GM12878 (cell line): ENCODE measurements around the gene PMM1. TPM values are rescaled to one million over a fixed set of nuclear protein-coding genes. Genes with fewer than 3 reads are reported as not detected.
A peak's percentile ranks its signal among the peaks of the same experiment; 100 is the strongest.

Experiments used
- ATF7 ChIP-seq: fragments of 450-650 bp; IDR thresholded peaks from 2 replicates; pipeline ENCODE4 v1.6.1; 2016; ENCODE audit warnings: low read depth, mild to moderate bottlenecking
- EED ChIP-seq: sonication (generic); IDR thresholded peaks from 2 replicates; pipeline ENCODE4 v1.6.1; 2016; ENCODE audit warnings: antibody characterized with exemption, low read depth
- MYC ChIP-seq: IDR thresholded peaks from 2 replicates; pipeline ENCODE4 v1.6.1; 2011; ENCODE audit warnings: mild to moderate bottlenecking, low read length, moderate library complexity, inconsistent platforms; ENCODE audit not compliant: insufficient read depth, insufficient replicate concordance, insufficient read length, severe bottlenecking
- NFYB ChIP-seq: IDR thresholded peaks from 2 replicates; pipeline ENCODE4 v1.6.1; 2011; ENCODE audit warnings: low read depth, mild to moderate bottlenecking, low read length, improper control_type of control experiment, moderate library complexity; ENCODE audit not compliant: insufficient read depth
- PML ChIP-seq: IDR thresholded peaks from 2 replicates; pipeline ENCODE4 v1.6.1; 2012; ENCODE audit warnings: low read length, inconsistent platforms
- YY1 ChIP-seq: IDR thresholded peaks from 2 replicates; pipeline ENCODE4 v1.6.1; 2011; ENCODE audit warnings: low read depth, mild to moderate bottlenecking, low read length
- ZNF207 ChIP-seq: fragments of 450-650 bp; IDR thresholded peaks from 2 replicates; pipeline ENCODE4 v1.6.1; 2014; ENCODE audit warnings: antibody characterized with exemption, mild to moderate bottlenecking, borderline replicate concordance
- polyA plus RNA-seq, 11 experiments: library from polyadenylated mRNA; depleted of rRNA in 4 of 11; unstranded in 6 of 11; stranded (reverse) in 5 of 11; fragments of >200 nt; fragmentation: Nextera tagmentation in 4 of 11; fragmentation: Illumina TruSeq in 1 of 11; extraction: Ambion mirVana in 4 of 11; extraction: Trizol in 1 of 11; gene quantifications; 1 replicate in 1 of 11; 2 replicates in 10 of 11; pipeline versions ENCODE4 v1.2.1 to v1.2.3, GENCODE V29; 2011 to 2016; ENCODE audit warnings: inconsistent platforms in 2 of 11, missing spikeins in 2 of 11, low read depth in 1 of 11
- total RNA-seq, 4 experiments: library from RNA; depleted of rRNA in 3 of 4; stranded (reverse); fragments of >200 nt in 3 of 4; fragmentation: Illumina TruSeq in 1 of 4; extraction: Trizol in 1 of 4; gene quantifications; 2 replicates each; pipeline versions ENCODE4 v1.2.1 to v1.2.3, GENCODE V29; 2013 to 2021
- TF ChIP-seq, protein P1 (sequence below): fragments of 450-650 bp; IDR thresholded peaks from 2 replicates; pipeline ENCODE4 v1.6.1; 2017; ENCODE audit warnings: low read depth, mild to moderate bottlenecking, moderate library complexity
- TF ChIP-seq, protein P2 (sequence below): fragments of 450-650 bp; IDR thresholded peaks from 2 replicates; pipeline ENCODE4 v1.6.1; 2017; ENCODE audit warnings: mild to moderate bottlenecking, moderate library complexity

PMM1 gene
- total and polyA plus RNA-seq, 10 of the 15 experiments (the other 5 are each of a cell fraction or from before 2014, with no cell fraction given), result 8.2 to 32.2 (median 16.9) TPM

- TF ChIP-seq, protein P1, sequence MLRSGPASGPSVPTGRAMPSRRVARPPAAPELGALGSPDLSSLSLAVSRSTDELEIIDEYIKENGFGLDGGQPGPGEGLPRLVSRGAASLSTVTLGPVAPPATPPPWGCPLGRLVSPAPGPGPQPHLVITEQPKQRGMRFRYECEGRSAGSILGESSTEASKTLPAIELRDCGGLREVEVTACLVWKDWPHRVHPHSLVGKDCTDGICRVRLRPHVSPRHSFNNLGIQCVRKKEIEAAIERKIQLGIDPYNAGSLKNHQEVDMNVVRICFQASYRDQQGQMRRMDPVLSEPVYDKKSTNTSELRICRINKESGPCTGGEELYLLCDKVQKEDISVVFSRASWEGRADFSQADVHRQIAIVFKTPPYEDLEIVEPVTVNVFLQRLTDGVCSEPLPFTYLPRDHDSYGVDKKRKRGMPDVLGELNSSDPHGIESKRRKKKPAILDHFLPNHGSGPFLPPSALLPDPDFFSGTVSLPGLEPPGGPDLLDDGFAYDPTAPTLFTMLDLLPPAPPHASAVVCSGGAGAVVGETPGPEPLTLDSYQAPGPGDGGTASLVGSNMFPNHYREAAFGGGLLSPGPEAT, result peak; percentile 83
- TF ChIP-seq ZNF207 (peak; percentile 85; the same call in 1 of the 2 replicates), ATF7 (peak; percentile 87), NFYB (peak; percentile 67), MYC (no peak), PML (0 out of 2 replicates have a peak, but pooled peaks have one; percentile 43), YY1 (peak; percentile 93), EED (no peak; the same call in 1 of the 2 replicates)
- TF ChIP-seq, protein P2, sequence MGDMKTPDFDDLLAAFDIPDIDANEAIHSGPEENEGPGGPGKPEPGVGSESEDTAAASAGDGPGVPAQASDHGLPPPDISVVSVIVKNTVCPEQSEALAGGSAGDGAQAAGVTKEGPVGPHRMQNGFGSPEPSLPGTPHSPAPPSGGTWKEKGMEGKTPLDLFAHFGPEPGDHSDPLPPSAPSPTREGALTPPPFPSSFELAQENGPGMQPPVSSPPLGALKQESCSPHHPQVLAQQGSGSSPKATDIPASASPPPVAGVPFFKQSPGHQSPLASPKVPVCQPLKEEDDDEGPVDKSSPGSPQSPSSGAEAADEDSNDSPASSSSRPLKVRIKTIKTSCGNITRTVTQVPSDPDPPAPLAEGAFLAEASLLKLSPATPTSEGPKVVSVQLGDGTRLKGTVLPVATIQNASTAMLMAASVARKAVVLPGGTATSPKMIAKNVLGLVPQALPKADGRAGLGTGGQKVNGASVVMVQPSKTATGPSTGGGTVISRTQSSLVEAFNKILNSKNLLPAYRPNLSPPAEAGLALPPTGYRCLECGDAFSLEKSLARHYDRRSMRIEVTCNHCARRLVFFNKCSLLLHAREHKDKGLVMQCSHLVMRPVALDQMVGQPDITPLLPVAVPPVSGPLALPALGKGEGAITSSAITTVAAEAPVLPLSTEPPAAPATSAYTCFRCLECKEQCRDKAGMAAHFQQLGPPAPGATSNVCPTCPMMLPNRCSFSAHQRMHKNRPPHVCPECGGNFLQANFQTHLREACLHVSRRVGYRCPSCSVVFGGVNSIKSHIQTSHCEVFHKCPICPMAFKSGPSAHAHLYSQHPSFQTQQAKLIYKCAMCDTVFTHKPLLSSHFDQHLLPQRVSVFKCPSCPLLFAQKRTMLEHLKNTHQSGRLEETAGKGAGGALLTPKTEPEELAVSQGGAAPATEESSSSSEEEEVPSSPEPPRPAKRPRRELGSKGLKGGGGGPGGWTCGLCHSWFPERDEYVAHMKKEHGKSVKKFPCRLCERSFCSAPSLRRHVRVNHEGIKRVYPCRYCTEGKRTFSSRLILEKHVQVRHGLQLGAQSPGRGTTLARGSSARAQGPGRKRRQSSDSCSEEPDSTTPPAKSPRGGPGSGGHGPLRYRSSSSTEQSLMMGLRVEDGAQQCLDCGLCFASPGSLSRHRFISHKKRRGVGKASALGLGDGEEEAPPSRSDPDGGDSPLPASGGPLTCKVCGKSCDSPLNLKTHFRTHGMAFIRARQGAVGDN, result peak; percentile 33; the same call in 1 of the 2 replicates
- TF ChIP-seq, all 136 proteins: peak for 44
Measured at GRCh38 chr22:41621099-41621910, 31.7 kb upstream of the PMM1 start, which contains the start of gene XRCC6 (continued).
